HT1080 (cell line): ENCODE data around the gene ARID1B. TPM values are rescaled to one million over a fixed set of nuclear protein-coding genes. Genes with fewer than 3 reads are reported as not detected.

Source experiments
- DNase-seq: peaks from one replicate; pipeline ENCODE4 v3.0.0-alpha.2; 2015; ENCODE audit warnings: low read depth
- total RNA-seq: library from RNA; depleted of rRNA; stranded (reverse); fragments of >200 nt; shearing (Covaris generic); gene quantifications from 2 replicates; pipeline ENCODE4 v1.2.3, GENCODE V29; 2014

ARID1B gene
- total RNA-seq, 1 experiment from 2014 or later = 11.2 TPM

DNA sequence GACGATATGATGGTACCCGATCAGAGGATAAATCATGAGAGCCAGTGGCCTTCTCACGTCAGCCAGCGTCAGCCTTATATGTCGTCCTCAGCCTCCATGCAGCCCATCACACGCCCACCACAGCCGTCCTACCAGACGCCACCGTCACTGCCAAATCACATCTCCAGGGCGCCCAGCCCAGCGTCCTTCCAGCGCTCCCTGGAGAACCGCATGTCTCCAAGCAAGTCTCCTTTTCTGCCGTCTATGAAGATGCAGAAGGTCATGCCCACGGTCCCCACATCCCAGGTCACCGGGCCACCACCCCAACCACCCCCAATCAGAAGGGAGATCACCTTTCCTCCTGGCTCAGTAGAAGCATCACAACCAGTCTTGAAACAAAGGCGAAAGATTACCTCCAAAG, 423.9 kb downstream of the ARID1B start:
- DNase-seq = no peak

DNA sequence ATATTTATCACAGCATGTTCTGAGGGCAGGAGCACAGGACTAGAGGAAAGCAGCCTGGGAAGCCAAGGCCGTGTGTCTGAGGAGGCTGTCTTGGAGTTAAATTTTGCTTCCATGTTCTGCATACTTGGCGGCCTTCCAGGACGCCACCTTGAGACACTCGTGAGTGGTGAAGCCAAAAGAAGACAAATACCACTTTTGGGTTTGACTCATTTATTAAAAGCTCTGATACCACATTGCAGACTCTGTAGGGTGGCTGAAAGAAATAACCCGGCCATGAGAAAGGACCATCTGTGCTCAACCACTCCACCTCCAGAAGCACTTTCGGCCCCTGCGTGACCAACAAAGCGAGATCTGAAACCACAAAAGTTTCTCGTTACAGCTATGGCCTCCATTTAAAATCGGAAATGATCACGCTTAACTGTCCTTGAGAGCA, 426.1 kb downstream of the ARID1B start:
- no peak for DNase-seq

DNA sequence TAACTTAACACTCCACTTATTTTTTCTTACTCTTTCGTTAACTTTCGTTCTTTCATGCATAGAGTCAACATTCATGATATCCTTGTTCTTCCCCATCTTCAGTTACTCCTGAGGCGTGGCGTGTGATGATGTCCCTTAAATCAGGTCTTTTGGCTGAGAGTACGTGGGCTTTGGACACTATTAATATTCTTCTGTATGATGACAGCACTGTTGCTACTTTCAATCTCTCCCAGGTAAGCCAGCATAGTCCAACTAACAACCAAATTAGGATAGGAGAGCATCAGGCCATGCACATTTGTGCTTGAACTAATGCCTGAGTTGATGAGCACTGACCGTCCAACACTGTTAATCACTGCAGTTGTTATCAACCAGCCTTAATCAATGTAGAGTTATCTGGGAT, 426.6 kb downstream of the ARID1B start:
- DNase-seq = no peak

DNA sequence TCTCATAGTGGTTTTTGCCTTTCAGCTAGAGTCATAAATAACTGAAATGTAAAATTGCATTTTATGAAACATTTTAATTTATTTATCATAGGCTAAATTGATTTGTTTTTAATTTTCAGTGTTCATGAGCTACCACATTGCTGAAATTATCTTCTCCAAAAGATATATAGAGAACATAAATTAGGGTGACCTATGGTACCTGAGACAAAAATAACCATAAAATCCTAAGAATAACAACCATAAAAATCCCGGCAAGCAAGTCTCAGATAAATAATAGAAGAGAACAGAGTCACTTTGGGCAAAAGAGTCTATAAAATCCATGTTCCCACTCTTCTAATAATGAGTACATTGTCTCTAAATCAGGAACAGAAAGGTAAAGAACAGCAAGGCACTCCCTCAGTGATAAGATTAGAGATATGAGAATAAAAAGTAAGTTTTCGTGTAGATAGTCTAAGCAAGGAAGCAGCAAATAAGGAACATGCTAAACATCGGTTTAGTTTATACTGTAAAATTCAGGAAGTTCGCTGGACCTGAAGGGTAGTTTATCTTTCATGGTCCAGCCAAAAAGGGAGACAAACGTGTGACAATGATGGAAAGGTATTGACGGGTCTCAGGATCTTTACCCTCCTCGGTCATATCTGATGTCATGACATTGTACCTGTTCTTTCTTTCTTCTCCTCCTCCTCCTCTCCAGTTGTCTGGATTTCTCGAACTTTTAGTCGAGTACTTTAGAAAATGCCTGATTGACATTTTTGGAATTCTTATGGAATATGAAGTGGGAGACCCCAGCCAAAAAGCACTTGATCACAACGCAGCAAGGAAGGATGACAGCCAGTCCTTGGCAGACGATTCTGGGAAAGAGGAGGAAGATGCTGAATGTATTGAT, 428.5 kb downstream of the ARID1B start:
- DNase-seq = no peak

DNA sequence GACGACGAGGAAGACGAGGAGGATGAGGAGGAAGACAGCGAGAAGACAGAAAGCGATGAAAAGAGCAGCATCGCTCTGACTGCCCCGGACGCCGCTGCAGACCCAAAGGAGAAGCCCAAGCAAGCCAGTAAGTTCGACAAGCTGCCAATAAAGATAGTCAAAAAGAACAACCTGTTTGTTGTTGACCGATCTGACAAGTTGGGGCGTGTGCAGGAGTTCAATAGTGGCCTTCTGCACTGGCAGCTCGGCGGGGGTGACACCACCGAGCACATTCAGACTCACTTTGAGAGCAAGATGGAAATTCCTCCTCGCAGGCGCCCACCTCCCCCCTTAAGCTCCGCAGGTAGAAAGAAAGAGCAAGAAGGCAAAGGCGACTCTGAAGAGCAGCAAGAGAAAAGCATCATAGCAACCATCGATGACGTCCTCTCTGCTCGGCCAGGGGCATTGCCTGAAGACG, 429.2 kb downstream of the ARID1B start:
- DNase-seq = no peak

DNA sequence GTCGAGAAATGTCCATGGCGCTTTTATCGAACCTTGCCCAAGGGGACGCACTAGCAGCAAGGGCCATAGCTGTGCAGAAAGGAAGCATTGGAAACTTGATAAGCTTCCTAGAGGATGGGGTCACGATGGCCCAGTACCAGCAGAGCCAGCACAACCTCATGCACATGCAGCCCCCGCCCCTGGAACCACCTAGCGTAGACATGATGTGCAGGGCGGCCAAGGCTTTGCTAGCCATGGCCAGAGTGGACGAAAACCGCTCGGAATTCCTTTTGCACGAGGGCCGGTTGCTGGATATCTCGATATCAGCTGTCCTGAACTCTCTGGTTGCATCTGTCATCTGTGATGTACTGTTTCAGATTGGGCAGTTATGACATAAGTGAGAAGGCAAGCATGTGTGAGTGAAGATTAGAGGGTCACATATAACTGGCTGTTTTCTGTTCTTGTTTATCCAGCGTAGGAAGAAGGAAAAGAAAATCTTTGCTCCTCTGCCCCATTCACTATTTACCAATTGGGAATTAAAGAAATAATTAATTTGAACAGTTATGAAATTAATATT, 430.4 kb downstream of the ARID1B start:
- no peak for DNase-seq

DNA sequence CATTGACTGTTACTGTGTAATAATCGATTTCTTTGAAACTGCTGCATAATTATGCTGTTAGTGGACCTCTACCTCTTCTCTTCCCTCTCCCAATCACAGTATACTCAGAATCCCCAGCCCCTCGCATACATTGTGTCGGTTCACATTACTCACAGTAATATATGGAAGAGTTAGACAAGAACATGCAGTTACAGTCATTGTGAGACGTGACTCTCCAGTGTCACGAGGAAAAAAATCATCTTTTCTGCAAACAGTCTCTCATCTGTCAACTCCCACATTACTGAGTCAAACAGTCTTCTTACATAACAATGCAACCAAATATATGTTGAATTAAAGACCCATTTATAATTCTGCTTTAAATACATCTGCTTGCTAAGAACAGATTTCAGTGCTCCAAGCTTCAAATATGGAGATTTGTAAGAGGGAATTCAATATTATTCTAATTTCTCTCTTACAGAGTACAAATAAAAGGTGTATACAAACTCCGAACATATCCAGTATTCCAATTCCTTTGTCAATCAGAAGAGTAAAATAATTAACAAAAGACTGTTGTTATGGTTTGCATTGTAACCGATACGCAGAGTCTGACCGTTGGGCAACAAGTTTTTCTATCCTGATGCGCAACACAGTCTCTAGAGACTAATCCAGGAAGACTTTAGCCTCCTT, 432.8 kb downstream of the ARID1B start:
- DNase-seq = no peak

DNA sequence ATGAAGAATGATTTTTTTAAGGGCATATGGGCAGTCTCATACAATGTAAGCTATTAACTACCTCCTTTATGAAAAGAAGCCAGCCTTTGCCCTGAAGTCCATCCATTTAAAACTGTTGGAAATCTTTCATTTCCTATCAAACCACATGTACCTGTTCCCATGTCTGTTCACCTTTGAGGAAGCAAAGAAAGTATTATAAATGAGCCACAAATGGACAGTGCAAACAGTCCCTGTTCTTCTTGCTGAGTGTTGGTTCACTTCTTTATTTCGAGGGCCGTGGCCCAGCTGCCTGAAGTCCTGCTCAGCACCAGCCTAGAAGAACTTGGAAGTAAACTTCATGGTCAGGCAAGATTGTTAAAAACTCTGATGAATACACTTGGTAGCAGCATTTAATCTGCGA, 433.8 kb downstream of the ARID1B start:
- DNase-seq = no peak

DNA sequence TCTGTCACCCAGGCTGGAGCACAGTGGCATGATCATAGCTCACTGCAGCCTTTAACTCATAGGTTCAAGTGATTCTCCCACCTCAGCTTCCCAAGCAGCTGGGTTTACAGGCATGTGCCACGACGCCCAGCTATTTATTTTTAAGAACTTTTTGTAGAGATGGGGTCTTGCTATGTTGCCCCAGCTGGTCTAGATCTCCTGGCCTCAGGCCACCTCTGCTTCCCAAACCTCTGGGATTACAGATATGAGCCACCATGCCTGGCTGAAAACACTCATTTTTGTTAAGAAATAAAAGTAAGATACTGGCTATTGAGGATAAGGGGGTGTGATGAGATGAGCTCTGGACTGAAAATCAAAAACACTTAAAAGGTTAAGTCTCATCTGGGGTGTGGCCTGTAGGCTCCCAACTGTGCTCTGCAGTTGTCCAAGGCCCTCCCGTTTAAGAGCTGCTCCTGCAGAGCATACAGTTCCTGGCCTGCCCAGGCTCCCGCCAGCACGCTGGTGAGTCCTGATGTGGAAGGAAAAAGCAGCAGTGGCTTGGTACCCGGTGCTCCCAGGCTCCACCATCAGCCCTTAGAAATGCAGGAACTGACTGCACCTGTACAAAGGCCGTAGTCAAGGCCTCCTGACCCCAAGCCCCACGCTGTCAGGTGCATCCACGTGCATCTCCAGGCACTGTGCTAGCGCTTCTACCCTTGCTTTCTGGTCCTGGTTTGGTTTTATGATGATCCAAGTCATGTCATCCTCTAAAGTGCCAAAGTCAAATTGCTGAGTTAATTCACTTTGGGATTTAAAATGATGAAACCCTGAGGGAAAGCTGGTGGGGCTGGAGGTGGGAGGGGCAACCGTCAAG, 434.7 kb downstream of the ARID1B start:
- no peak for DNase-seq

DNA sequence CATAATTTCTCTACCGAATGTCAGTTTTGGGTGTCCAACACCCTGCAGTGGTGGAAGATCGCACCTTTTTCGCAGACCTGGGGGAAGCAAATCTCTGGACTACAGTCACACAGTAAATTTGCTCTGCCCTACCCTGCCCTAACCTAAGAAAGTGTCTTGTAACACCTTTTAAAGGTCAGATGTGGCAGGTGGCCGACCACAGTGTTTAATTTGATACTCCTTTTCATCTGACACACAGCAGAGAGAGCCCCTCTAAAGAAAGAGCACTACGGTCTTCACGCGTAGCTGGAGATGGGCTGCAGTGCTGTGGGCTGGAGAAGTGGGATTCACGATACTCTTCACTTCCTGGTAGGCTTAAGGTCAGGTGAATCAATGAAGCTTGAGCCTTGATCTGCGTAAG, 436.2 kb downstream of the ARID1B start:
- DNase-seq = no peak

DNA sequence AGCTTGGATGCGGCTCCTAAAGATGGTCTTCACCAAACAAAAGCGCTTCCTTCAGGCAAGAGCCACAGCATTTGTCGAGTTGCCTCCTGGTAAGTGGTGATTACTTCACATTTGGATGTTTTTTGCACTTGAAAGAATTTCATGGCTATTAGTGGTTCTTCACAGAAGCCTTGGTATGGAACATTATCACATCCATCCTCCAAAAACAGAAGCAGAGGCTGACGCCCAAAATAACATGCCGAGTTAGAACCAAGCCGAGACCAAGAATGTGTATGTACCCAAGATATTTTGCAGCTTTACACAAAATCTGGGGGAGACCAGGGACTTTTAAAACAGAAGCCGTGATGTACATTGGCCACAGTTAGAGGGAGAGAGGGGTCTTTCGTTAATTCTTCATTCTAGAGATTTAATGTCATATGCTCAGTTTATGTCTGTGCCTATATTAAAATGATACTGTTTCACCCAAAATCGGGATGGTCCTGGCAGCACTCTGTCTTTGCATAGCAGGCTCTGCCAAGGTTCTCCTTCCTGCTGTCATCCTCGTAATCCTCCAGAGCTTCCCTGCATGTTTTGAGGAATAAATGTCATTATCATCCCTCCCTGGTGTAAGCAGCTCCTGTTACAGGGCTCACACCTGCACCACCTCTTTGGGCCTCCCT, 436.9 kb downstream of the ARID1B start:
- no peak for DNase-seq

DNA sequence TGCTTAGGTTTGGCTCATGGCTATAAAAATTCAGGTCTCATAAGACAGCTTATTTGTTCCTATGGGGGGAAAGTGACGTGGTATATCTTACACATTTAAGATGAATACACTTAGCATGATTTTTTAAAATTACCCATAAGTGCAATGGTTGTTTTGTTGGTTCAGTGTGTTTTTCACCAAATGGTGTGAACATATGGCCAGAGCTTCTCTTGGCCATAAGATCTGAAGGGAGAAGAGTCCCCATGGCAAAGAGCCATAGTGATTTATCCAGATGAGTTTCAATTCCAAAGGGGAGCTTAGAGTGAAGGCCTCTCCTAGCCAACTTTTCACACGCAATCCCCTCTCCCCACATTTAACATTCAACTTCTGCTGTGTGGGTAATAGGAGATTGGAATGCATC, 438.5 kb downstream of the ARID1B start:
- no peak for DNase-seq

DNA sequence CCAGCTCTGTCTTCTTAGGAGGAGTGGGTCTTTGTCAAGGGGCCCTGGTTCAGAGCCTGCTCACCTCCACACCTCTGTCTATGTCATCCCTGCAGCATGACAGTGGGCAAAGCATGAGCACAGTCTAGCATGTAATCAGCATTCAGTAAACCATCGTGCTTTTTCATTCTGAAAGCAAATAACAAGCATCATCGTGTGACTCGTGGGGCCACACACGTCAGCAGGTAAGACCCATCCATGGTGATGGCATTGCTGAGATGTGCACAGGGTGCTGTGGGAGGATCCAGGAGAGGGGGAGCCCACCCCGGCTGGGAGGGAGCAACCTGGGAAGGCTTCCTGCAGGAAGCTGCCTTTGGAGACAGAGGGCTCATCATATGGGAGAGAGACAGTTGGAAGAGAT, 439.4 kb downstream of the ARID1B start:
- no peak for DNase-seq

DNA sequence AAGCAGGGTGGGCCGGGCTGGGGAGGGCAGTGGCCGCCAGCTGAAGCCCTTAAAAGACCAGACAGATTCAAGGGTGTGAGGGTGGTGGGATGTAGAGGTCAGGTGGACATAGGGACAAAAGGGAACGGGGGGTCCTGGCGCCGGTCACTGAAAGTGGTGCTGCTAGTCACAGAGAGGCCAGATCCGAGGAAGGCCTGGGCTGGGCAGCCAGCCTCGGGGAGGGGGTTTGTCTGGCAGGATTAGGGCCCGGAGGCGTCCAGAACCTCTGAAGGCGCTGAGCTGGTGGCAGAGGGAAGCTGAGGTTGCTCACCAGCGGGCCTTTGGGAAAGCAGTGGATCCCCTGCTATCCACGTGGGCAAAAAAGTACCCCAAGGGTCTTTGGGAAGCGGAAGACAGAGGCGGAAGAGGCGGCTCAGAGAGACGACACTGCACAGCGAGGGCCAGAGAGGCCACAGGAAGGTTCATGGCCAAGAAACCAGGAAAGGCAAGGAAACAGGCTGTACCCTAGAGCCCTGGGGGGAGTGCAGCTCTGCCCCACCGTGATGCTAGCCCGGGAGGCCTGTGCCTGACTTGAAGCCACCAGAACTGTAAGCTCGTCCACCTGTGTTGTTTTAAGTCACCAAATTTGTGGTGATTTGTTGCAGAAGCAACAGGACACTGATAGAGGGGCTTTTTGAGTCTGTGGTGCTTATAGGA, 440.2 kb downstream of the ARID1B start:
- DNase-seq = no peak

DNA sequence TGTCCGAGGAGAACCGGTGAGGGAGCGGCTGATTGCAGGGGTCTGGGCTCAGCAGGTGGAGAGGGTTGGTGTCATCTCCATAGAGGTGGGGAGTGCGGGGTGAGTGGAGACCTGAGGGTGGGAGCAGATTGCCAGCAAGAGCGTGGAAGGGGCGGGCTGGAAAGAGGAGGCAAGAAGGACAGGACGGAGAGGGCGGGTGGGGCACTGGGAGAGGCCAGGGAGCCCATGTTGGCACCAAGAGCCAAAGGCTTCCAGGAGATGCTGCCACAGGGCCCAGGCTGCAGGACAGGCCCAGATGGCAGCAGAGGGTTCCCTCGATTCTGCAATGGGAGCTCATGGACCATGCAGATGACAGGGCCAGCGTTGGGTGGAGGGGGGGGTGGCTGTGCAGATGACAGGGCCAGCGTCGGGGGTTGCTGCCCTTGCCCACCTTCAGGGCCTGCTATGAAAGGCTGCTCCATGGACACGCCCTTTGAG, 440.8 kb downstream of the ARID1B start:
- DNase-seq = no peak

DNA sequence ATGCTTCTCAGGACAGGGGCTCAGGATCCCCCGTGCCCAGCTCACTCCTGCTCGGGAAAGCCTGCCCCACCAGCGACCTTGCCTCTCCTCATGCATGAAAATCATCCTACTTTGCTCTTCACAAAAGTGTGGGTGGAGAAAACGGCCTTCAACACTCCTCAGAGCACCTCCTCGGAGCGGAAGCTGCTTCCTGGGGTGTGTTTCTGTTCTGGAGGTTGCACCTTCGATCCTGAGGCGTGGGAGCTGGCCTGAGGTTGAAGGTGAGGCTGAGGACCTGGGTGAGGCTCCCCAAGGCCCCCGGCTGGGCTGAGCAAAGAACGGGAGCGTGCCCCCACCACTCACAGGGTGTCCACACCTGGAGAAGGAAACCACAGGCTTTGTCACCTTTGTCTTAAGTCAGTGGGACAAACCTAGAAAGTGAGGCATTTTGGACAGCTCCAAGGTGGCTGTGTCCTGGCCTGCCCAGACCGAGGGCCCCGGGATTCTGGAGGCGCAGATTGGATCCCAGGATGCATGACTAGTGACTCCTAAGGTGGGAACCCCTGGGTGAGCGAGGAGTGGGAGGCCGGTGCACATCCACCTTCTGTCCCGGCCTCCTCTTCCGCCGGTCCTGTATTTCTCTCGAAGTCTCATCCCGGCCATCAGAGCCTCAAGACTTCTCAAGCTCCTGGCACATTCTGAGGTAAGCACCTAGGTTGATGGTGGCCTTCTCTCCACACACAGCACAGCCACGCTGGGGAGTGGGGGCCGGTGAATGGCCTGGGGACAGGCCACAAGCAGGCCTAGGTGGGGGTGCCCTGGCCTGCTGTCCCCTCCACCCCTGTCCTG, 441.4 kb downstream of the ARID1B start:
- no peak for DNase-seq

DNA sequence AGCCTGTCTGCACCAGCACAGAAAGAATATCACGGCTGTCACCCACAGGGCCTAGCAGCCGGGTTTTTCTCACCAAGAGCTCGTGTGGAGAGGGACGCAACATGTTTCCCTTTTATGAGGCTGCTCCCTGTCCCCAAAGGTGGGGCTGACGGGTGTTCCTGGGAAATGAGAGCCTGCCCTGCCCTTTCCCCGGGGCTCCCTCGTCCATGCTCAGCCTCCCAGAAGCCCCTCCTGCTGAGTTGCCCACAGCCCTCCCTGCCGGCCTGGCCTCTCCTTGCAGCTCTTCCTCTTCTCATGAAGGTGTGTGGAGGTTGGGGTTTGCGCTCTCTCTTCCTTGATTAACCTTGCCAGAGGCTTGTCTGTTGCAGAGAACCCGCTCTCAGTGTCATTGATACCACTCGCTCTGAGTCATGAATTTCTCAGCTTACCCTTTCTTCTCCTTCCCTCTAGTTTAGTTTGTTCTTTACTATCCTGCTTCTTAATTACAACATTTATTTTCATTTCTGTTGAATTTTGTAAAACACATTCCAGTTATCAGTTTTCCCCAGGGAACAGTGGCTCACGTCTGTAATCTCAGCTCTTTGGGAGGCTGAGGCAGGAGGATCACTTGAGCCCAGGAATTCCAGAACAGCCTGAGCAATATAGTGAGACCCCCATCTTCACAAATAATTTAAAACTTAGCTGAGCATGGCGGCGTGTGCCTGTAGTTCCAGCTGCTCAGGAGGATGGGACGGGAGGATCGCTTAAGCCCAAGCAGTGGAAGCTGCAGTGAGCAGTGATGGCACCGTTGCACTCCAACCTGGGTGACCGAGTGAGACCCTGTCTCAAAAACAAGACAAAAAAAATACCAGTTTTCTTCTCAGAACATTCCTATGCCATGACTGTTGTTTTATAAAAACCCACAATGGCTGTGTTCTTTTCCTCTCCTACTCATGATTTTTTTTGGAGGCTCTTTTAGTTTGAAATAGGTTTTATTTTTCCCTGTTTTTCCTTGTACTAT, 442.3 kb downstream of the ARID1B start:
- peak; percentile 55 for DNase-seq

DNA sequence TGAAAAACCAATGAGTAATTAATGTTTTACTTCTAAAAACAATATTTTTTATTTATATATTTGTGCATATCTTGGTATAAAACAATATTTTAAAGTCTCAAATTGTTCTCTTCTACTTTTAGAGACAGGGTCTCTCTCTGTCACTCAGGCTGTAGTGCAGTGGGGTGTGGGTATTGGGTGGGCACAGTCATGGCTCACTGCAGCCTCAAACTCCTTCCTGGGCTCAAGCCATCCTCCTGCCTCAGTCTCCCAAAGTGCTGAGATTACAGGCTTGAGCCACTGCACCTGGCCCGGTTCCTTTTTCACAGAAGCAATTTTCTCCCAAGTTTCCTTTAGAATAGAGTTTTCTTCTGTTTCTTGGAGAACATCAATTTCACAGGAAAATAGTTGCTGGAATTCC, 443.3 kb downstream of the ARID1B start:
- no peak for DNase-seq
